PC-3 (cell line): ENCODE results near the gene AFTPH. TPM values are rescaled to one million over a fixed set of nuclear protein-coding genes. Genes with fewer than 3 reads are reported as not detected.

Experiments used
- ATAC-seq: fragments of 200-7000 bp; cut with Tn5 transposase; 2 replicates; pipeline ENCODE4 v1.9.1; 2020; ENCODE audit warnings: mild to moderate bottlenecking, moderate library complexity
- BruUV-seq: library from RNA; stranded (reverse); fragments of 400-500 nt; replicated peaks from 2 replicates; lab custom pipeline; 2021; lab: Mats Ljungman, UMichigan
- CTCF ChIA-PET: fragments of 300-600 bp; sonication (Branson Sonifier 250); formaldehyde crosslinking; loops from one replicate; lab custom pipeline; 2022; ENCODE audit warnings: antibody characterized with exemption; lab: Charles Lee
- POLR2A ChIA-PET: fragments of 300-600 bp; sonication (Branson Sonifier 250); formaldehyde crosslinking; loops from one replicate; lab custom pipeline; 2022; ENCODE audit warnings: antibody characterized with exemption; ENCODE audit not compliant: unreplicated experiment; lab: Charles Lee
- DNase-seq: peaks from one replicate; pipeline ENCODE4 v3.0.0-alpha.2; 2015
- H2AFZ ChIP-seq: fragments of 300-600 bp; sonication (generic); 2 replicates; pipeline ENCODE4 v1.6.0; 2016; ENCODE audit warnings: antibody characterized with exemption, low read length
- H3F3A ChIP-seq: fragments of 300-600 bp; sonication (generic); one replicate; pipeline ENCODE4 v1.6.0; 2017; ENCODE audit warnings: antibody characterized with exemption, low read length, control low read depth, mild to moderate bottlenecking; ENCODE audit not compliant: unreplicated experiment
- H3K27ac ChIP-seq: fragments of 300-600 bp; sonication (generic); 2 replicates; pipeline ENCODE4 v1.5.1; 2016; ENCODE audit warnings: mild to moderate bottlenecking, low read length
- H3K27me3 ChIP-seq: fragments of 300-600 bp; sonication (generic); 2 replicates; pipeline ENCODE4 v1.6.1; 2016; ENCODE audit warnings: low read length, mixed read lengths
- H3K36me3 ChIP-seq: fragments of 300-600 bp; sonication (generic); 2 replicates; pipeline ENCODE4 v1.6.1; 2016; ENCODE audit warnings: low read depth, mixed run types, low read length, mixed read lengths
- H3K4me1 ChIP-seq: fragments of 300-600 bp; sonication (generic); 2 replicates; pipeline ENCODE4 v1.5.1; 2016; ENCODE audit warnings: low read length; ENCODE audit not compliant: insufficient read depth
- H3K4me2 ChIP-seq: fragments of 300-600 bp; sonication (generic); 2 replicates; pipeline ENCODE4 v1.6.0; 2016; ENCODE audit warnings: low read length
- H3K4me3 ChIP-seq: fragments of 300-600 bp; sonication (generic); 2 replicates; pipeline ENCODE4 v1.5.1; 2016; ENCODE audit warnings: mild to moderate bottlenecking, low read length, mixed read lengths
- H3K79me2 ChIP-seq: fragments of 300-600 bp; sonication (generic); 2 replicates; pipeline ENCODE4 v1.6.1; 2017; ENCODE audit warnings: low read length, mixed read lengths
- H3K9ac ChIP-seq: fragments of 300-600 bp; sonication (generic); 2 replicates; pipeline ENCODE4 v1.6.0; 2016; ENCODE audit warnings: mild to moderate bottlenecking, low read length
- H3K9me2 ChIP-seq: fragments of 300-600 bp; sonication (generic); replicated peaks from 2 replicates; pipeline ENCODE4 v1.6.1; 2016; ENCODE audit warnings: mixed run types, low read length, mixed read lengths
- H3K9me3 ChIP-seq: fragments of 300-600 bp; sonication (generic); 2 replicates; pipeline ENCODE4 v1.6.1; 2016; ENCODE audit warnings: low read length, mixed read lengths
- H4K20me1 ChIP-seq: fragments of 300-600 bp; sonication (generic); 2 replicates; pipeline ENCODE4 v1.6.1; 2016; ENCODE audit warnings: low read length, mixed read lengths
- EZH2 ChIP-seq: fragments of 300-600 bp; sonication (generic); IDR thresholded peaks from one replicate; pipeline ENCODE4 v1.6.1; 2017; ENCODE audit warnings: antibody characterized with exemption, mild to moderate bottlenecking, low read length; ENCODE audit not compliant: unreplicated experiment
- EZH2phosphoT487 ChIP-seq: fragments of 300-600 bp; sonication (generic); IDR thresholded peaks from 2 replicates; pipeline ENCODE4 v1.6.1; 2018; ENCODE audit warnings: mild to moderate bottlenecking, antibody characterized with exemption, low read length, borderline replicate concordance
- intact Hi-C: fragments of 100-400 bp; cut with micrococcal nuclease; formaldehyde crosslinking; loops from 2 replicates; pipeline ENCODE4 v1.9.0; 2023
- total RNA-seq: library from RNA; depleted of rRNA; stranded (reverse); fragments of >200 nt; gene quantifications from 2 replicates; pipeline ENCODE4 v1.2.3, GENCODE V29; 2014
- TF ChIP-seq, protein P1 (sequence below): fragments of 300-600 bp; sonication (generic); conservative IDR thresholded peaks from 2 replicates; pipeline ENCODE4 v1.5.1; 2017; ENCODE audit warnings: antibody characterized with exemption, low read depth, mild to moderate bottlenecking, low read length

The AFTPH gene
- total RNA-seq, 1 experiment from 2014 or later = 26.6 TPM

DNA sequence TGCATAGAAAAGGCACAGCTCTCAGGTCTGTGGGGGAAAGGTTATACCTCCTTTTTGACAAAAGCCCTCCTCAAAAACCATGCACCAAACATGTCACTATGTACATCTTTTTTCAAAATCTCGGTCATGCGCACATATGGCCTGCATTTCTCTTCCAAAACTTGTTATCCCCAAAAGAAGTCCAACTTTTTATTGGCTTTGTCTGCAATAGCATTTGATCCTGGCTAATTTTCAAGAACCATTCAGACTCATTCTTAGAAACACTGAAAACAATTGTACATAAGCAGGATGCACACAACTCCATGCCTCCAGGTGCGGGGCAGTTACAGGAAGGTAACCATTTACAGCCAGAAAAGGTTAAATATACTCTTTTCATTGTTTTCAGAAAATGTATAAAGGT, 107.6 kb downstream of the AFTPH start:
- POLR2A ChIA-PET = interaction anchor here (1.0 kb wide), 1 partner anchor 13 kb away, joined by 3 read pairs; no protein-coding TSS in a partner anchor
- no peak overlapping the region for H3K9ac ChIP-seq
- no peaks in the 10 kb centered on the region for H3K27me3 ChIP-seq
- CTCF ChIA-PET = no interaction called here
- DNase-seq = no peak
- no peak overlapping the region for H2AFZ ChIP-seq
- intact Hi-C loops = no loop called here
- H3K4me1 ChIP-seq = no peaks in the 10 kb centered on the region
- ATAC-seq = no peak
- H3K4me2 ChIP-seq = no peak overlapping the region
- no peak overlapping the region for H3K27ac ChIP-seq
- H3F3A ChIP-seq = no peaks in the 10 kb centered on the region
- TF ChIP-seq EZH2phosphoT487 (no peak), EZH2 (no peak)
- TF ChIP-seq, protein P1, sequence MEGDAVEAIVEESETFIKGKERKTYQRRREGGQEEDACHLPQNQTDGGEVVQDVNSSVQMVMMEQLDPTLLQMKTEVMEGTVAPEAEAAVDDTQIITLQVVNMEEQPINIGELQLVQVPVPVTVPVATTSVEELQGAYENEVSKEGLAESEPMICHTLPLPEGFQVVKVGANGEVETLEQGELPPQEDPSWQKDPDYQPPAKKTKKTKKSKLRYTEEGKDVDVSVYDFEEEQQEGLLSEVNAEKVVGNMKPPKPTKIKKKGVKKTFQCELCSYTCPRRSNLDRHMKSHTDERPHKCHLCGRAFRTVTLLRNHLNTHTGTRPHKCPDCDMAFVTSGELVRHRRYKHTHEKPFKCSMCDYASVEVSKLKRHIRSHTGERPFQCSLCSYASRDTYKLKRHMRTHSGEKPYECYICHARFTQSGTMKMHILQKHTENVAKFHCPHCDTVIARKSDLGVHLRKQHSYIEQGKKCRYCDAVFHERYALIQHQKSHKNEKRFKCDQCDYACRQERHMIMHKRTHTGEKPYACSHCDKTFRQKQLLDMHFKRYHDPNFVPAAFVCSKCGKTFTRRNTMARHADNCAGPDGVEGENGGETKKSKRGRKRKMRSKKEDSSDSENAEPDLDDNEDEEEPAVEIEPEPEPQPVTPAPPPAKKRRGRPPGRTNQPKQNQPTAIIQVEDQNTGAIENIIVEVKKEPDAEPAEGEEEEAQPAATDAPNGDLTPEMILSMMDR = no peak
- peaks cover 10% of the 10 kb centered on the region for H4K20me1 ChIP-seq
- peaks cover 43% of the 10 kb centered on the region for H3K79me2 ChIP-seq
- no peak overlapping the region for H3K4me3 ChIP-seq
- BruUV-seq = no TSS peak
- H3K36me3 ChIP-seq = peaks cover 46% of the 10 kb centered on the region
- H3K9me2 ChIP-seq = no peaks in the 10 kb centered on the region
- H3K9me3 ChIP-seq = no peaks in the 10 kb centered on the region

DNA sequence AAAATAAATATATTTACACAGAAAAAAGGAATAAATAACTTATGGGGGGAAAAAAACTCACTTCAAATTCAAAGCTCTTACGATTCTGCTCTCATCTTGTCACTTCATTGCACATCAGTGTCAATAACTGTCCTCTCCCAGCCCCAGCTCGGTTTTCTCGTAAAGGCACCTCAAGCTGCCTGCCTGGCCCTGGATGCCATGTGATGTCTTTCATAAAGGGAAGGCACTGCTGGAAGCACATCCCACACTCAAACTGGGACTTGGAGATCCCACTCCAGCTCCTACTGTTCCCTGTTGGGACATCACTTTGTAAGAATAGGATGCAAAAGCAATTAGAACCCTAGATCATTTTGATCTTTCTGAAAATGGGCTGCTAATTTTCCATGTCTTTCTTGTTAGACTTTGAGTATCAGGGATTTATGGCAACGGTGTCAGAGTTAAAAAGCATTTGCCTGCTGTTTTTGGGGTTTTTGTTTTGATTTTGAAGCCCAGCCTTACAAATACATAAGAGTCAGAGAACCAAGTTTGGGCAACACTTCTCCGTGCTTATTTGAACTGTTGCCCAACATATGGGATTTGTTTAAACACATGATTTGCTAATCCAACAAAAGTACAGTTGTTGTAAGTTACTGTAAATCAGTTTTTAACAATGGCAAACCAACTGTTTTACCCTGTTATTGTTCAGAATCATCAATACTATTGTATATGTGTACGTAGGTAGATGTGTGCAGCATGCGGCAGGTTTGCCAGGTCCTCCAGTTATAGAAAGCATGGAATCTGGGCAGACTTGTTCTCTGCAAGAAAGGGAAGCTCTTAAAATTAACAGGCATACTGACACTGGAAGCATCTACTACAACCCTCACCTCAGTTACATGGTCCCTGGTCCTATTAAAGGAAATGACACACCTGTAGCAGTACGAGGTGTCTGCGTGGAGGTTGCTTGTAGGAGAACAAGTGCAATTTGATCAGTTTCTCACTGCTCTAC, 109.0 kb downstream of the AFTPH start:
- no peak for ATAC-seq
- H3K9ac ChIP-seq = no peak overlapping the region
- TF ChIP-seq, protein P1 = no peak
- TF ChIP-seq EZH2phosphoT487 = no peak
- TF ChIP-seq EZH2 = no peak

More for the DNA sequence above, 109.0 kb downstream of the AFTPH start:
- DNase-seq = no peak
- H4K20me1 ChIP-seq = peaks cover 21% of the 10 kb centered on the region
- no peak overlapping the region for H3K4me2 ChIP-seq
- peaks cover 57% of the 10 kb centered on the region for H3K79me2 ChIP-seq
- no peak overlapping the region for H3K27ac ChIP-seq
- no peak overlapping the region for H3K4me3 ChIP-seq
- CTCF ChIA-PET = no interaction called here
- H3K9me2 ChIP-seq = no peaks in the 10 kb centered on the region
- POLR2A ChIA-PET = no interaction called here
- H2AFZ ChIP-seq = no peak overlapping the region
- BruUV-seq = TSS peak; percentile 2
- H3K9me3 ChIP-seq = no peaks in the 10 kb centered on the region
- intact Hi-C loops = no loop called here
- H3K36me3 ChIP-seq = peaks cover 56% of the 10 kb centered on the region
- H3K27me3 ChIP-seq = no peaks in the 10 kb centered on the region
- no peaks in the 10 kb centered on the region for H3F3A ChIP-seq
- H3K4me1 ChIP-seq = peaks cover 5% of the 10 kb centered on the region
